Stimulated activated CD4-positive, alpha-beta T cell treated with anti-CD3 and anti-CD28 coated beads, Interleukin-2, amount 100 ng/mL, for 48 hours (primary cell): Measurements from ENCODE around the gene ADGRD2.

ENCODE experiments used
- DNase-seq, 2 donors: peaks; one replicate each; pipeline ENCODE4 v3.0.0-alpha.2; 2020

Gene ADGRD2

GRCh38 chr9:124511891-124512805 is 61.9 kb downstream of the ADGRD2 start:
- no peak for DNase-seq

GRCh38 chr9:124512806-124513204 is 62.6 kb downstream of the ADGRD2 start:
- no peak for DNase-seq

GRCh38 chr9:124513376-124513994 is 63.2 kb downstream of the ADGRD2 start:
- no peak for DNase-seq

- DNase-seq: no peak
These were observed 63.9 kb downstream of the ADGRD2 start for GRCh38 chr9:124514125-124514524.

- DNase-seq: no peak
These were observed 64.6 kb downstream of the ADGRD2 start for GRCh38 chr9:124514874-124515273.

GRCh38 chr9:124517600-124517999 is 67.3 kb downstream of the ADGRD2 start:
- no peak for DNase-seq

GRCh38 chr9:124518116-124518515 is 67.9 kb downstream of the ADGRD2 start:
- no peak for DNase-seq

GRCh38 chr9:124520206-124520596 is 70.0 kb downstream of the ADGRD2 start:
- no peak for DNase-seq

GRCh38 chr9:124521142-124521541 is 70.9 kb downstream of the ADGRD2 start:
- DNase-seq: no peak

GRCh38 chr9:124522121-124523098 is 72.2 kb downstream of the ADGRD2 start:
- no peak for DNase-seq

- DNase-seq: no peak
These were observed 75.9 kb downstream of the ADGRD2 start for GRCh38 chr9:124526174-124526573.

- DNase-seq: no peak
These were observed 77.5 kb downstream of the ADGRD2 start for GRCh38 chr9:124527781-124528180.
